DND-41 (cell line): Measurements from ENCODE around the gene DCBLD1.

ENCODE experiments used
- ATAC-seq: fragments of 200-7000 bp; cut with Tn5 transposase; 3 replicates; pipeline ENCODE4 v1.9.1; 2021; ENCODE audit warnings: low read depth; ENCODE audit not compliant: insufficient read depth
- DNase-seq: peaks from one replicate; pipeline ENCODE4 v3.0.0-alpha.2; 2020
- H2AFZ ChIP-seq: 2 replicates; pipeline ENCODE4 v1.6.0; 2012; ENCODE audit warnings: low read depth, low read length
- H3K27ac ChIP-seq: 2 replicates; pipeline ENCODE4 v1.5.1; 2012; ENCODE audit warnings: low read length, inconsistent platforms
- H3K27me3 ChIP-seq: fragments of 200-600 bp; sonication (generic); 2 replicates; pipeline ENCODE4 v1.6.0; 2012; ENCODE audit warnings: low read length, mild to moderate bottlenecking, inconsistent platforms; ENCODE audit not compliant: insufficient read depth, poor library complexity
- H3K36me3 ChIP-seq: 2 replicates; pipeline ENCODE4 v1.5.1; 2012; ENCODE audit warnings: low read length, inconsistent platforms; ENCODE audit not compliant: insufficient read depth
- H3K4me1 ChIP-seq: 2 replicates; pipeline ENCODE4 v1.5.1; 2012; ENCODE audit warnings: mild to moderate bottlenecking, low read length; ENCODE audit not compliant: insufficient read depth
- H3K4me2 ChIP-seq: 2 replicates; pipeline ENCODE4 v1.6.0; 2012; ENCODE audit warnings: mild to moderate bottlenecking, moderate library complexity, low read length, inconsistent platforms; ENCODE audit not compliant: insufficient read depth
- H3K4me3 ChIP-seq, 2 experiments: fragments of 200-600 bp in 1 of 2; shearing (Covaris generic) in 1 of 2; 2 replicates each; pipeline ENCODE4 v1.5.1; 2012 to 2016; ENCODE audit warnings: inconsistent platforms in 2 of 2, low read length in 2 of 2, mild to moderate bottlenecking in 2 of 2, low read depth in 1 of 2, moderate library complexity in 1 of 2
- H3K79me2 ChIP-seq: 2 replicates; pipeline ENCODE4 v1.6.0; 2012; ENCODE audit warnings: low read length, inconsistent platforms; ENCODE audit not compliant: insufficient read depth
- H3K9ac ChIP-seq: 2 replicates; pipeline ENCODE4 v1.6.0; 2012; ENCODE audit warnings: low read depth, mild to moderate bottlenecking, inconsistent platforms, low read length, moderate library complexity
- H3K9me3 ChIP-seq: 2 replicates; pipeline ENCODE4 v1.5.1; 2012; ENCODE audit warnings: low read length, moderate library complexity, mild to moderate bottlenecking, inconsistent platforms; ENCODE audit not compliant: insufficient read depth, severe bottlenecking
- H4K20me1 ChIP-seq: 2 replicates; pipeline ENCODE4 v1.6.0; 2012; ENCODE audit warnings: low read length; ENCODE audit not compliant: insufficient read depth
- EZH2 ChIP-seq: IDR thresholded peaks from 3 replicates; pipeline ENCODE4 v1.6.1; 2012; ENCODE audit warnings: borderline replicate concordance, low read depth, mild to moderate bottlenecking, moderate library complexity, low read length, inconsistent platforms; ENCODE audit not compliant: severe bottlenecking
- TF ChIP-seq, protein P1 (sequence below): IDR thresholded peaks from 2 replicates; pipeline ENCODE4 v1.5.1; 2012; ENCODE audit warnings: borderline replicate concordance, low read length, moderate library complexity, mild to moderate bottlenecking; ENCODE audit not compliant: poor library complexity, severe bottlenecking; ENCODE audit errors: extremely low read depth

DCBLD1 gene

GRCh38 chr6:117444600-117444999 lies 37.9 kb upstream of the DCBLD1 start:
- H3K4me3 ChIP-seq = no peak overlapping the region
- no peak overlapping the region for H3K27ac ChIP-seq
- H3K4me1 ChIP-seq = no peaks in the 10 kb centered on the region
- H3K27me3 ChIP-seq = peaks cover 13% of the 10 kb centered on the region
- TF ChIP-seq, protein P1, sequence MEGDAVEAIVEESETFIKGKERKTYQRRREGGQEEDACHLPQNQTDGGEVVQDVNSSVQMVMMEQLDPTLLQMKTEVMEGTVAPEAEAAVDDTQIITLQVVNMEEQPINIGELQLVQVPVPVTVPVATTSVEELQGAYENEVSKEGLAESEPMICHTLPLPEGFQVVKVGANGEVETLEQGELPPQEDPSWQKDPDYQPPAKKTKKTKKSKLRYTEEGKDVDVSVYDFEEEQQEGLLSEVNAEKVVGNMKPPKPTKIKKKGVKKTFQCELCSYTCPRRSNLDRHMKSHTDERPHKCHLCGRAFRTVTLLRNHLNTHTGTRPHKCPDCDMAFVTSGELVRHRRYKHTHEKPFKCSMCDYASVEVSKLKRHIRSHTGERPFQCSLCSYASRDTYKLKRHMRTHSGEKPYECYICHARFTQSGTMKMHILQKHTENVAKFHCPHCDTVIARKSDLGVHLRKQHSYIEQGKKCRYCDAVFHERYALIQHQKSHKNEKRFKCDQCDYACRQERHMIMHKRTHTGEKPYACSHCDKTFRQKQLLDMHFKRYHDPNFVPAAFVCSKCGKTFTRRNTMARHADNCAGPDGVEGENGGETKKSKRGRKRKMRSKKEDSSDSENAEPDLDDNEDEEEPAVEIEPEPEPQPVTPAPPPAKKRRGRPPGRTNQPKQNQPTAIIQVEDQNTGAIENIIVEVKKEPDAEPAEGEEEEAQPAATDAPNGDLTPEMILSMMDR = no peak
- no peak for TF ChIP-seq EZH2
- no peaks in the 10 kb centered on the region for H3K9me3 ChIP-seq
- H3K79me2 ChIP-seq = no peaks in the 10 kb centered on the region
- H3K36me3 ChIP-seq = no peaks in the 10 kb centered on the region
- DNase-seq (no peak), ATAC-seq (no peak)
- H3K4me2 ChIP-seq = no peak overlapping the region
- H4K20me1 ChIP-seq = no peaks in the 10 kb centered on the region
- no peak overlapping the region for H2AFZ ChIP-seq
- H3K9ac ChIP-seq = no peak overlapping the region

DNA sequence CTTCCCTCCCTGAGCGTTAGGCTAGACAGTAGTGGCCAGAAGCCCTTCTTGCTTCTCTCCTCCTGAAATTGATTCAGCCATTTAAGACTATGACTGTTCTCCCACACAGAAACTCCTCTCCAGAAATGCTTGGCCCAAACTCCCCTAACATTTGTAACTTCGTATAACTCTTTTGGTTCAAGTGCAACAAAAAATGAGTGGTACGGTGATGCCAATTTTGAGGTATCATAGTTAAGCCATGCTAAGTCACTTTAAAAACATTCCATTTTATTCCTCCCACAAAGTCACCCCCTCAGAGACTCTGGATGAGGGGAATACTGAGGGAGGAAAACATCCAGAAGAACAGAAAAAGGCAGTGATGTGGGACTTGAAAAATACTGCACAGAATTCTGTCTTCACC lies 35.6 kb upstream of the DCBLD1 start:
- DNase-seq (no peak), ATAC-seq (no peak)
- Histone ChIP-seq H4K20me1 (no peaks in the 10 kb centered on the region), H3K36me3 (no peaks in the 10 kb centered on the region), H3K9ac (no peak overlapping the region), H3K4me1 (no peaks in the 10 kb centered on the region), H3K27ac (no peak overlapping the region), H3K79me2 (no peaks in the 10 kb centered on the region), H3K27me3 (peaks cover 12% of the 10 kb centered on the region), H2AFZ (no peak overlapping the region), H3K4me2 (no peak overlapping the region), H3K4me3 (no peak overlapping the region), H3K9me3 (no peaks in the 10 kb centered on the region)
- TF ChIP-seq, protein P1 = no peak
- no peak for TF ChIP-seq EZH2

DNA sequence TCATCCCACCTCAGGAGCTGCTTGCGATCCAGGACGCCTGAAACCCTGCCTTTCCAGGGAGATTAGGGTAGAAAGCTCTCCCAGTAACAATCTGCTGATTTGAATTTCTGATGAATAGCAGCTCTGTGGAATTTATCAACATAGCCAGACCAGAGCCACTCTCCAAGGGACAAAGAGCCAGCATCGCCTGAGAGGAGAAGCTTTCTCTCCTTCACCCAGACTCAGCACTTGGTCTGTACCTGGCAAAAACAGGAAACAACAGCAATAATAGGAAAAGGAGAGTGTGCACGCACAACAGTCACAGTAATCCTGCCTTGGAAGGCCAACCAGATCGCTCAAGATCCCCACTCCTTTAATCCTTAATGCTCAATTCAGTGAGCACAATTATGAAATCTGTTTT lies 34.5 kb upstream of the DCBLD1 start:
- ATAC-seq = no peak
- H2AFZ ChIP-seq = no peak overlapping the region
- H3K4me3 ChIP-seq = no peak overlapping the region

More for the DNA sequence above, 34.5 kb upstream of the DCBLD1 start:
- Histone ChIP-seq H3K36me3 (no peaks in the 10 kb centered on the region), H3K9ac (no peak overlapping the region), H3K4me2 (no peak overlapping the region), H3K4me1 (no peaks in the 10 kb centered on the region), H3K9me3 (no peaks in the 10 kb centered on the region), H3K27me3 (peaks cover 4% of the 10 kb centered on the region), H4K20me1 (no peaks in the 10 kb centered on the region), H3K79me2 (no peaks in the 10 kb centered on the region), H3K27ac (no peak overlapping the region)
- no peak for TF ChIP-seq EZH2
- TF ChIP-seq, protein P1 = no peak
- DNase-seq = no peak
